ENCODE measurements around the gene PCF11. TPM values are rescaled to one million over a fixed set of nuclear protein-coding genes. Genes with fewer than 3 reads are reported as not detected.

The PCF11 gene
- total RNA-seq, 1 donor from 2014 or later: 42.5 TPM

- H3K36me3 ChIP-seq (ENCODE audit: control insufficient read depth, insufficient read depth, low read length): no peaks in the 10 kb centered on the region
- no peak for DNase-seq (ENCODE audit: low read depth)
- H3K4me3 ChIP-seq (ENCODE audit: low read depth, low read length): no peak overlapping the region
Measured at GRCh38 chr11:83147895-83148294, 9.0 kb upstream of the PCF11 start.

GRCh38 chr11:83150450-83150849, 6.5 kb upstream of the PCF11 start:
- Histone ChIP-seq H3K36me3 (ENCODE audit: control insufficient read depth, insufficient read depth, low read length) (no peaks in the 10 kb centered on the region), H3K4me3 (ENCODE audit: low read depth, low read length) (no peak overlapping the region), H3K27me3 (ENCODE audit: control insufficient read depth, insufficient read depth, low read length) (no peaks in the 10 kb centered on the region)
- DNase-seq (ENCODE audit: low read depth): no peak
- TF ChIP-seq, protein P1, sequence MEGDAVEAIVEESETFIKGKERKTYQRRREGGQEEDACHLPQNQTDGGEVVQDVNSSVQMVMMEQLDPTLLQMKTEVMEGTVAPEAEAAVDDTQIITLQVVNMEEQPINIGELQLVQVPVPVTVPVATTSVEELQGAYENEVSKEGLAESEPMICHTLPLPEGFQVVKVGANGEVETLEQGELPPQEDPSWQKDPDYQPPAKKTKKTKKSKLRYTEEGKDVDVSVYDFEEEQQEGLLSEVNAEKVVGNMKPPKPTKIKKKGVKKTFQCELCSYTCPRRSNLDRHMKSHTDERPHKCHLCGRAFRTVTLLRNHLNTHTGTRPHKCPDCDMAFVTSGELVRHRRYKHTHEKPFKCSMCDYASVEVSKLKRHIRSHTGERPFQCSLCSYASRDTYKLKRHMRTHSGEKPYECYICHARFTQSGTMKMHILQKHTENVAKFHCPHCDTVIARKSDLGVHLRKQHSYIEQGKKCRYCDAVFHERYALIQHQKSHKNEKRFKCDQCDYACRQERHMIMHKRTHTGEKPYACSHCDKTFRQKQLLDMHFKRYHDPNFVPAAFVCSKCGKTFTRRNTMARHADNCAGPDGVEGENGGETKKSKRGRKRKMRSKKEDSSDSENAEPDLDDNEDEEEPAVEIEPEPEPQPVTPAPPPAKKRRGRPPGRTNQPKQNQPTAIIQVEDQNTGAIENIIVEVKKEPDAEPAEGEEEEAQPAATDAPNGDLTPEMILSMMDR (IDR thresholded peaks at IDR 0.05; ENCODE audit: insufficient read depth, low read length, poor library complexity, severe bottlenecking): no peak

More at GRCh38 chr11:83147895-83148294, 9.0 kb upstream of the PCF11 start:
- TF ChIP-seq, protein P1 (IDR thresholded peaks at IDR 0.05; ENCODE audit: insufficient read depth, low read length, poor library complexity, severe bottlenecking): no peak
- no peaks in the 10 kb centered on the region for H3K27me3 ChIP-seq (ENCODE audit: control insufficient read depth, insufficient read depth, low read length)

DNA sequence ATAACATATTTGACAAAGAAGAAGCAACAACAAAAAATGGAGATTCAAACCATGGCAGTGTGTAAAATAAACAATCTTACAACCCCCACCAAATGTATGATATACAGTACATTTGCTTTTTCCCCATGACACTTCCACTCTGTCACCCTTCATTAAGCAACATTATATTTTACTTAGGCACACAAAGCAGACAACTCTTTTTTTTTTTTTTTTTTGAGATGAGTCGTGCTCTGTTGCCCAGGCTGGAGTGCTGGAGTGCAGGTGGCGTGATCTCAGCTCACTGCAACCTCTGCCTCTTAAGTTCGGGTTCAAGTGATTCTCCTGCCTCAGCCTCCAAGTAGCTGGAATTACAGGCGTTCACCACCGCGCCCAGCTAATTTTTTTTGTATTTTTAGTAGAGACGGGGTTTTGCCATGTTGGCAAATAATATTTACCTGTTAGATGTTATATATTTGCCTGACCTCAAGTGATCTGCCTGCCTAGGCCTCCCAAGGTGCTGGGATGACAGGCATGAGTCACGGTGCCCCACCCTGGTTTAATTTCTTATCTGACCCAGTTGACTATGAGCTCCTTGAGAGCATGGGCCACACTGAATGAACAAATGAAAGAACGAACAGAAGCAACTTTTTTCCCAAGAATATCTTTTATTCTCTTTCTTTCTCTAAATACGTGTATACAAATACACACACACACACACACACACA, 5.5 kb upstream of the PCF11 start:
- H3K27me3 ChIP-seq (ENCODE audit: control insufficient read depth, insufficient read depth, low read length): no peaks in the 10 kb centered on the region
- H3K36me3 ChIP-seq (ENCODE audit: control insufficient read depth, insufficient read depth, low read length): no peaks in the 10 kb centered on the region
- no peak overlapping the region for H3K4me3 ChIP-seq (ENCODE audit: low read depth, low read length)
- TF ChIP-seq, protein P1 (IDR thresholded peaks at IDR 0.05; ENCODE audit: insufficient read depth, low read length, poor library complexity, severe bottlenecking): no peak
- DNase-seq (ENCODE audit: low read depth): no peak

- H3K27me3 ChIP-seq (ENCODE audit: control insufficient read depth, insufficient read depth, low read length): no peaks in the 10 kb centered on the region
- no peak overlapping the region for H3K4me3 ChIP-seq (ENCODE audit: low read depth, low read length)
- no peak for DNase-seq (ENCODE audit: low read depth)
- TF ChIP-seq, protein P1 (IDR thresholded peaks at IDR 0.05; ENCODE audit: insufficient read depth, low read length, poor library complexity, severe bottlenecking): no peak
- H3K36me3 ChIP-seq (ENCODE audit: control insufficient read depth, insufficient read depth, low read length): no peaks in the 10 kb centered on the region
Measured at GRCh38 chr11:83152264-83152663, 4.7 kb upstream of the PCF11 start.

GRCh38 chr11:83153764-83154163, 3.2 kb upstream of the PCF11 start:
- Histone ChIP-seq H3K4me3 (ENCODE audit: low read depth, low read length) (no peak overlapping the region), H3K27me3 (ENCODE audit: control insufficient read depth, insufficient read depth, low read length) (no peaks in the 10 kb centered on the region), H3K36me3 (ENCODE audit: control insufficient read depth, insufficient read depth, low read length) (no peaks in the 10 kb centered on the region)
- DNase-seq (ENCODE audit: low read depth): no peak
- TF ChIP-seq, protein P1 (IDR thresholded peaks at IDR 0.05; ENCODE audit: insufficient read depth, low read length, poor library complexity, severe bottlenecking): no peak
